Smooth muscle cell (in vitro differentiated cells): ENCODE measurements around the gene GPC5. TPM values are rescaled to one million over a fixed set of nuclear protein-coding genes. Genes with fewer than 3 reads are reported as not detected.

Experiments
- DNase-seq: peaks from one replicate; lab custom pipeline; 2025; ENCODE audit not compliant: unreplicated experiment; lab: John Stamatoyannopoulos, UW
- H2AFZ ChIP-seq: fragments of 200-600 bp; sonication (generic); 2 replicates; pipeline ENCODE4 v1.6.0; 2016; ENCODE audit warnings: antibody characterized with exemption, low read depth, mild to moderate bottlenecking
- H3F3A ChIP-seq: fragments of 200-600 bp; sonication (generic); 2 replicates; pipeline ENCODE4 v1.6.0; 2017; ENCODE audit warnings: antibody characterized with exemption, low read depth
- H3K27ac ChIP-seq: fragments of 200-600 bp; sonication (generic); 2 replicates; pipeline ENCODE4 v1.5.1; 2016; ENCODE audit warnings: low read depth, mild to moderate bottlenecking
- H3K27me3 ChIP-seq: fragments of 200-600 bp; sonication (generic); 2 replicates; pipeline ENCODE4 v1.6.1; 2016; ENCODE audit warnings: low read depth, mild to moderate bottlenecking
- H3K36me3 ChIP-seq: fragments of 200-600 bp; sonication (generic); 2 replicates; pipeline ENCODE4 v1.5.1; 2016; ENCODE audit warnings: low read depth
- H3K4me1 ChIP-seq: fragments of 200-600 bp; sonication (generic); 2 replicates; pipeline ENCODE4 v1.5.1; 2016; ENCODE audit warnings: low read depth
- H3K4me2 ChIP-seq: fragments of 200-600 bp; sonication (generic); 2 replicates; pipeline ENCODE4 v1.6.0; 2016; ENCODE audit warnings: mild to moderate bottlenecking
- H3K4me3 ChIP-seq: fragments of 200-600 bp; sonication (generic); 2 replicates; pipeline ENCODE4 v1.5.1; 2016; ENCODE audit warnings: mild to moderate bottlenecking
- H3K79me2 ChIP-seq: fragments of 200-600 bp; sonication (generic); 2 replicates; pipeline ENCODE4 v1.6.0; 2016; ENCODE audit warnings: low read depth, mild to moderate bottlenecking
- H3K9ac ChIP-seq: fragments of 200-600 bp; sonication (generic); 2 replicates; pipeline ENCODE4 v1.6.0; 2016; ENCODE audit warnings: low read depth
- H3K9me3 ChIP-seq: fragments of 200-600 bp; sonication (generic); replicated peaks from 2 replicates; pipeline ENCODE4 v1.5.1; 2016; ENCODE audit warnings: low read depth
- H4K20me1 ChIP-seq: fragments of 200-600 bp; sonication (generic); 2 replicates; pipeline ENCODE4 v1.6.0; 2016; ENCODE audit warnings: low read depth
- CTCF ChIP-seq: fragments of 200-600 bp; sonication (generic); IDR thresholded peaks from 2 replicates; pipeline ENCODE4 v1.5.1; 2017; ENCODE audit warnings: borderline replicate concordance, mild to moderate bottlenecking, antibody characterized with exemption; ENCODE audit not compliant: insufficient read depth, poor library complexity, severe bottlenecking
- WGBS: methylation state at CpG from one replicate; pipeline ENCODE4 v1.1.7; 2016; ENCODE audit warnings: low lambda C conversion rate; 5-methylcytosine and 5-hydroxymethylcytosine counted together
- microRNA counts: library from miRNA; unstranded; fragments of <30 nt; microRNA quantifications from one replicate; lab custom pipeline; 2016
- microRNA-seq: library from miRNA; unstranded; fragments of <30 nt; microRNA quantifications from one replicate; pipeline ENCODE4, GENCODE V29; 2016; ENCODE audit warnings: borderline number of aligned reads
- polyA plus RNA-seq: library from polyadenylated mRNA; unstranded; fragments of >200 nt; fragmentation: Nextera tagmentation; extraction: Ambion mirVana; gene quantifications from 2 replicates; pipeline ENCODE4 v1.2.1, GENCODE V29; 2016
- small RNA-seq: library from RNA; depleted of rRNA; stranded (forward); fragments of <200 nt; gene quantifications from one replicate; pipeline ENCODE3, GENCODE V24; 2014
- total RNA-seq: library from RNA; depleted of rRNA; stranded (reverse); fragments of >200 nt; gene quantifications from 2 replicates; pipeline ENCODE4 v1.2.3, GENCODE V29; 2014

Gene GPC5
- total and polyA plus RNA-seq, 2 experiments from 2014 or later = 0.99 to 1.0 TPM

GRCh38 chr13:92912629-92913028, 1514.2 kb downstream of the GPC5 start:
- Histone ChIP-seq H3F3A (no peaks in the 10 kb centered on the region), H4K20me1 (no peaks in the 10 kb centered on the region), H3K4me3 (no peak overlapping the region), H3K27me3 (no peaks in the 10 kb centered on the region), H3K9me3 (no peaks in the 10 kb centered on the region), H2AFZ (no peak overlapping the region), H3K9ac (no peak overlapping the region), H3K36me3 (no peaks in the 10 kb centered on the region), H3K27ac (no peak overlapping the region), H3K4me1 (no peaks in the 10 kb centered on the region), H3K4me2 (no peak overlapping the region), H3K79me2 (no peaks in the 10 kb centered on the region)
- DNase-seq = no peak
- no peak for TF ChIP-seq CTCF
- 93% methylated on average over 1 of the region's 1 CpG for WGBS

GRCh38 chr13:92913840-92914239, 1515.4 kb downstream of the GPC5 start:
- TF ChIP-seq CTCF = no peak
- H3K27me3 ChIP-seq = no peaks in the 10 kb centered on the region
- no peak overlapping the region for H3K4me3 ChIP-seq
- H3K9me3 ChIP-seq = no peaks in the 10 kb centered on the region
- no peaks in the 10 kb centered on the region for H3K4me1 ChIP-seq
- H3K36me3 ChIP-seq = no peaks in the 10 kb centered on the region
- no peak for DNase-seq
- H3K79me2 ChIP-seq = no peaks in the 10 kb centered on the region
- no peaks in the 10 kb centered on the region for H4K20me1 ChIP-seq
- H3K4me2 ChIP-seq = no peak overlapping the region
- 86% methylated on average over 1 of the region's 1 CpG for WGBS
- no peak overlapping the region for H3K27ac ChIP-seq
- H2AFZ ChIP-seq = no peak overlapping the region
- H3F3A ChIP-seq = no peaks in the 10 kb centered on the region
- H3K9ac ChIP-seq = no peak overlapping the region

MicroRNA genes within 50 kb of the gene (microRNA counts, 767-probe panel; counts per million panel counts)
- microRNA hsa-miR-18a-5p (lab: Ali Mortazavi, UCI) (2,548 counts per million, percentile 11 among the panel's probes with 10 or more counts), microRNA hsa-miR-19a-3p (lab: Ali Mortazavi, UCI) (4,586 counts per million, percentile 19 among the panel's probes with 10 or more counts), microRNA hsa-miR-19b-3p (lab: Ali Mortazavi, UCI) (6,930 counts per million, percentile 37 among the panel's probes with 10 or more counts), microRNA hsa-miR-20a-5p+hsa-miR-20b-5p (lab: Ali Mortazavi, UCI) (8,806 counts per million, percentile 65 among the panel's probes with 10 or more counts), microRNA hsa-miR-92a-3p (lab: Ali Mortazavi, UCI) (7,318 counts per million, percentile 46 among the panel's probes with 10 or more counts)

Small RNAs within 50 kb of the gene (microRNA-seq; reads per million reads assigned to microRNA genes)
- gene MIR548AS = not detected

Small RNAs within 50 kb of the gene (small RNA-seq; reads per million reads assigned to genes)
- gene AL356737.1 (not detected), gene FABP5P4 (not detected), gene MIR548AS (not detected), gene RNU4ATAC3P (not detected)

Other genes starting within 250 kb of the GPC5 start
- 0.54 and 2.6 TPM in 2 replicates for gene MIR17HG, start 50.9 kb upstream of the GPC5 start, total RNA-seq
- 0.07 TPM in 1 of 2 replicates, not detected in the other for gene MIR17HG, start 50.9 kb upstream of the GPC5 start, polyA plus RNA-seq